Muscle of arm (tissue), 12 donors: ENCODE results near the gene AK2. TPM values are rescaled to one million over a fixed set of nuclear protein-coding genes. Genes with fewer than 3 reads are reported as not detected.

Source experiments
- polyA plus RNA-seq, 12 donors: library from polyadenylated mRNA; unstranded; fragments of 120-200 nt; gene quantifications; one replicate each; pipeline ENCODE4 v1.2.1, GENCODE V29; 2013; ENCODE audit not compliant: insufficient read length in 12 of 12

AK2 gene
- polyA plus RNA-seq, 12 donors = 99.0 to 163 (median 125) TPM; not detected in 1

Other genes with a start within 250 kb of the AK2 start
- 10 to 100 TPM in 11 of 12 donors, not detected in 1; 37.5 to 60.7 (median 45.4) TPM for gene YARS1, start 219.5 kb downstream of the AK2 start, polyA plus RNA-seq
- gene S100PBP, start 219.2 kb downstream of the AK2 start, polyA plus RNA-seq = 10 to 100 TPM in 11 of 12 donors, not detected in 1; 20.5 to 45.4 (median 28.1) TPM
- 100 to 1,000 TPM; 122 to 612 (median 192) TPM for gene FNDC5, start 166.0 kb downstream of the AK2 start, polyA plus RNA-seq
- gene HPCA, start 150.4 kb downstream of the AK2 start, polyA plus RNA-seq = 1 to 10 TPM in 1 of 12 donors, under 1 TPM in 8, not detected in 3; 0.22 to 1.4 (median 0.32) TPM
- 10 to 100 TPM in 3 of 12 donors, 1 to 10 TPM in 8, not detected in 1; 3.2 to 23.9 (median 5.4) TPM for gene TMEM54, start 135.5 kb downstream of the AK2 start, polyA plus RNA-seq
- gene RNF19B, start 72.1 kb downstream of the AK2 start, polyA plus RNA-seq = 10 to 100 TPM in 3 of 12 donors, 1 to 10 TPM in 8, not detected in 1; 6.8 to 19.2 (median 8.8) TPM
- gene AZIN2, start 44.3 kb upstream of the AK2 start, polyA plus RNA-seq = 1 to 10 TPM in 11 of 12 donors, not detected in 1; 3.3 to 9.9 (median 5.0) TPM
- 1 to 10 TPM in 11 of 12 donors, not detected in 1; 4.5 to 8.2 (median 5.6) TPM for gene TRIM62, start 145.2 kb upstream of the AK2 start, polyA plus RNA-seq
- 10 to 100 TPM in 11 of 12 donors, not detected in 1; 27.4 to 74.5 (median 33.1) TPM for gene ZNF362, start 219.6 kb upstream of the AK2 start, polyA plus RNA-seq